AG10803 (cell line): ENCODE results near the gene NEK8.
A peak's percentile ranks its signal among the peaks of the same experiment; 100 is the strongest.
"Not testable (repeated sequence)": the region's sequence is repeated elsewhere in the genome, so short reads cannot be mapped to it uniquely, and the experiment has no call there.

Experiments used
- DNase-seq: peaks from one replicate; pipeline ENCODE4 v3.0.0; 2010; ENCODE audit warnings: low read depth
- H3K4me3 ChIP-seq: 2 replicates; pipeline ENCODE4 v1.5.1; 2011; ENCODE audit warnings: mild to moderate bottlenecking, low read length, control low read depth
- CTCF ChIP-seq: conservative IDR thresholded peaks from 2 replicates; pipeline ENCODE4 v1.5.1; 2011; ENCODE audit warnings: mild to moderate bottlenecking, low read length, control low read depth, inconsistent platforms

Gene NEK8

GRCh38 chr17:28726627-28727491 is 1.7 kb upstream of the NEK8 start:
- peak; percentile 87 for DNase-seq
- TF ChIP-seq CTCF, result peak; percentile 88

GRCh38 chr17:28729950-28730330 is 1.4 kb downstream of the NEK8 start:
- no peak overlapping the region for H3K4me3 ChIP-seq
- no peak for TF ChIP-seq CTCF

More at GRCh38 chr17:28726627-28727491, 1.7 kb upstream of the NEK8 start:
- peak overlapping the region; percentile 80 for H3K4me3 ChIP-seq

GRCh38 chr17:28733346-28733745 is 4.8 kb downstream of the NEK8 start:
- no peak for DNase-seq
- no peak overlapping the region for H3K4me3 ChIP-seq
- TF ChIP-seq CTCF, result no peak

More at GRCh38 chr17:28729950-28730330, 1.4 kb downstream of the NEK8 start:
- DNase-seq, result no peak

GRCh38 chr17:28734712-28735241 is 6.2 kb downstream of the NEK8 start:
- no peak for DNase-seq
- no peak overlapping the region for H3K4me3 ChIP-seq
- no peak for TF ChIP-seq CTCF

GRCh38 chr17:28735242-28735722 is 6.7 kb downstream of the NEK8 start:
- TF ChIP-seq CTCF, result no peak
- no peak for DNase-seq
- H3K4me3 ChIP-seq, result no peak overlapping the region

GRCh38 chr17:28735913-28736769 is 7.6 kb downstream of the NEK8 start:
- DNase-seq, H3K4me3 ChIP-seq: not testable (repeated sequence)

- DNase-seq, result no peak
- TF ChIP-seq CTCF, result no peak
- H3K4me3 ChIP-seq, result no peak overlapping the region
Observed at GRCh38 chr17:28737316-28737715, 8.7 kb downstream of the NEK8 start.
